ENCODE data around the gene AFAP1L1.

The AFAP1L1 gene

GRCh38 chr5:149303210-149303609 is 31.6 kb downstream of the AFAP1L1 start:
- CTCF ChIA-PET, result interaction anchor here (0.6 kb wide), 1 partner anchor 162 kb away, joined by 3 read pairs; no protein-coding TSS in a partner anchor
- DNase-seq (ENCODE audit: extremely low spot score), result no peak
- POLR2A ChIA-PET, result no interaction called here
- TF ChIP-seq PKNOX1 (IDR thresholded peaks at IDR 0.05) (no peak), ZNF384 (IDR thresholded peaks at IDR 0.05) (no peak), ARNT (IDR thresholded peaks at IDR 0.05) (no peak), HDGF (IDR thresholded peaks at IDR 0.05; ENCODE audit: borderline replicate concordance) (no peak), BHLHE40 (IDR thresholded peaks at IDR 0.05; ENCODE audit: borderline replicate concordance) (no peak), SP1 (IDR thresholded peaks at IDR 0.05) (no peak), SUZ12 (IDR thresholded peaks at IDR 0.05) (no peak), FOXA1 (IDR thresholded peaks at IDR 0.05) (no peak), LEF1 (IDR thresholded peaks at IDR 0.05; ENCODE audit: borderline replicate concordance) (no peak), FOXK2 (IDR thresholded peaks at IDR 0.05) (no peak), L3MBTL2 (conservative IDR thresholded peaks at IDR 0.05) (no peak), NFRKB (IDR thresholded peaks at IDR 0.05) (no peak), CTBP1 (IDR thresholded peaks at IDR 0.05; ENCODE audit: borderline replicate concordance) (no peak), ELF4 (IDR thresholded peaks at IDR 0.05) (no peak)

GRCh38 chr5:149304195-149305078 is 32.8 kb downstream of the AFAP1L1 start:
- CTCF ChIA-PET, result no interaction called here

GRCh38 chr5:149309354-149309753 is 37.7 kb downstream of the AFAP1L1 start:
- ChIA-PET CTCF (no interaction called here), POLR2A (interaction anchor here (2.2 kb wide), 1 partner anchor 35 kb away, joined by 5 read pairs; the partner anchor contains the start of gene GRPEL2)
- no peak for DNase-seq (ENCODE audit: extremely low spot score)
- TF ChIP-seq NFRKB (IDR thresholded peaks at IDR 0.05) (no peak), FOXM1 (IDR thresholded peaks at IDR 0.05; ENCODE audit: borderline replicate concordance) (no peak), FOXA1 (IDR thresholded peaks at IDR 0.05) (no peak), PKNOX1 (IDR thresholded peaks at IDR 0.05) (no peak), HDGF (IDR thresholded peaks at IDR 0.05; ENCODE audit: borderline replicate concordance) (no peak), ARNT (IDR thresholded peaks at IDR 0.05) (no peak), LEF1 (IDR thresholded peaks at IDR 0.05; ENCODE audit: borderline replicate concordance) (no peak), ELF4 (IDR thresholded peaks at IDR 0.05) (no peak), TARDBP (IDR thresholded peaks at IDR 0.05) (no peak), FOXK2 (IDR thresholded peaks at IDR 0.05) (no peak), SP1 (IDR thresholded peaks at IDR 0.05) (no peak), ZNF384 (IDR thresholded peaks at IDR 0.05) (no peak)

More at GRCh38 chr5:149304195-149305078, 32.8 kb downstream of the AFAP1L1 start:
- TF ChIP-seq ZNF384 (IDR thresholded peaks at IDR 0.05), result no peak
- TF ChIP-seq FOXA1 (IDR thresholded peaks at IDR 0.05), result no peak
- TF ChIP-seq BHLHE40 (IDR thresholded peaks at IDR 0.05; ENCODE audit: borderline replicate concordance), result no peak
- TF ChIP-seq LEF1 (IDR thresholded peaks at IDR 0.05; ENCODE audit: borderline replicate concordance), result no peak
- no peak for TF ChIP-seq ELF4 (IDR thresholded peaks at IDR 0.05)
- DNase-seq (ENCODE audit: extremely low spot score), result no peak
- POLR2A ChIA-PET, result no interaction called here

- POLR2A ChIA-PET, result no interaction called here
- no peak for DNase-seq (ENCODE audit: extremely low spot score)
- TF ChIP-seq ARNT (IDR thresholded peaks at IDR 0.05) (no peak), NFRKB (IDR thresholded peaks at IDR 0.05) (no peak), CTBP1 (IDR thresholded peaks at IDR 0.05; ENCODE audit: borderline replicate concordance) (no peak), ELF4 (IDR thresholded peaks at IDR 0.05) (no peak), FOXM1 (IDR thresholded peaks at IDR 0.05; ENCODE audit: borderline replicate concordance) (no peak), PKNOX1 (IDR thresholded peaks at IDR 0.05) (no peak), ZNF384 (IDR thresholded peaks at IDR 0.05) (no peak), TARDBP (IDR thresholded peaks at IDR 0.05) (no peak)
- CTCF ChIA-PET, result no interaction called here
Measured at GRCh38 chr5:149310488-149310887, 38.8 kb downstream of the AFAP1L1 start.

- ChIA-PET POLR2A (no interaction called here), CTCF (no interaction called here)
- DNase-seq (ENCODE audit: extremely low spot score), result no peak
- TF ChIP-seq BHLHE40 (IDR thresholded peaks at IDR 0.05; ENCODE audit: borderline replicate concordance) (no peak), ARNT (IDR thresholded peaks at IDR 0.05) (no peak)
Measured at GRCh38 chr5:149310947-149311658, 39.4 kb downstream of the AFAP1L1 start.

GRCh38 chr5:149313151-149313841 is 41.6 kb downstream of the AFAP1L1 start:
- no peak for DNase-seq (ENCODE audit: extremely low spot score)
- CTCF ChIA-PET, result interaction anchor here (1.0 kb wide), 1 partner anchor 55 kb away, joined by 3 read pairs; no protein-coding TSS in a partner anchor
- TF ChIP-seq BHLHE40 (IDR thresholded peaks at IDR 0.05; ENCODE audit: borderline replicate concordance), result no peak
- no peak for TF ChIP-seq FOXK2 (IDR thresholded peaks at IDR 0.05)
- TF ChIP-seq SP1 (IDR thresholded peaks at IDR 0.05), result no peak
- TF ChIP-seq LEF1 (IDR thresholded peaks at IDR 0.05; ENCODE audit: borderline replicate concordance), result no peak
- TF ChIP-seq ELF4 (IDR thresholded peaks at IDR 0.05), result no peak
- no peak for TF ChIP-seq FOXA1 (IDR thresholded peaks at IDR 0.05)
- TF ChIP-seq TARDBP (IDR thresholded peaks at IDR 0.05), result no peak
- no peak for TF ChIP-seq FOXM1 (IDR thresholded peaks at IDR 0.05; ENCODE audit: borderline replicate concordance)
- no peak for TF ChIP-seq NFRKB (IDR thresholded peaks at IDR 0.05)
- no peak for TF ChIP-seq HDGF (IDR thresholded peaks at IDR 0.05; ENCODE audit: borderline replicate concordance)
- TF ChIP-seq L3MBTL2 (conservative IDR thresholded peaks at IDR 0.05), result no peak
- TF ChIP-seq CTBP1 (IDR thresholded peaks at IDR 0.05; ENCODE audit: borderline replicate concordance), result no peak
- TF ChIP-seq ZNF384 (IDR thresholded peaks at IDR 0.05), result no peak
- TF ChIP-seq ARNT (IDR thresholded peaks at IDR 0.05), result no peak
- TF ChIP-seq SUZ12 (IDR thresholded peaks at IDR 0.05), result no peak
- no peak for TF ChIP-seq PKNOX1 (IDR thresholded peaks at IDR 0.05)
- POLR2A ChIA-PET, result interaction anchor here (2.8 kb wide), 1 partner anchor 32 kb away, joined by 12 read pairs; the partner anchor contains the start of gene GRPEL2
